Activated T-helper 1 cell treated with anti-CD3 and anti-CD28 coated beads, Interleukin-2, amount 50 U/mL, for 16 hours (primary cell): ENCODE results near the gene SORD.
"Not testable (repeated sequence)": the region's sequence is repeated elsewhere in the genome, so short reads cannot be mapped to it uniquely, and the experiment has no call there.

Experiments used
- DNase-seq, 2 donors: peaks; one replicate each; pipeline ENCODE4 v3.0.0-alpha.2; 2020; ENCODE audit warnings: low read depth in 1 of 2, low spot score in 1 of 2

Gene SORD

GRCh38 chr15:45022871-45023658, at the start of gene SORD:
Gene SORD (plus strand): TSS chr15:45023195. CDS start chr15:45023284, 89 bp downstream.
- peak; percentile 77 to 80 for DNase-seq

DNA sequence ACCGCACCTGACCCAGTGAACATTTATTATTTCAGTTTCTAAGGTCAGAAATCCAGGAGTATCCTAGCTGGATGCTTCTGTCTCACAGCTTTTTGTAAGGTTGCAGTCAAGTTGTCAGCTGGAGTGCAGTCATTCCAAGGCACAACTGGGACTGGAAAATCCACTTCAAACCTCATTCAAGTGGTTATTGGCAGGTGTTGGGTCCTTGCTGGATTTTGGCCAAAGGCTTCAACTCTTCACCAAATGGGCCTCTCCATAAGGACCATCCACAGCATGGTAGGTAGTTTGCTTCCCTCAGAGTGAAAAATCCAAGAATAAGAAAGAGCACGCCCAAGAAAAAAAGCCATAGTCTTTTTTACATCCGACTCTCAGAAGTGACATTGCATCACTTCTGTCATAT, 46.8 kb upstream of the SORD start:
- DNase-seq = not testable (repeated sequence)

- not testable (repeated sequence) for DNase-seq
These were observed 45.2 kb upstream of the SORD start for GRCh38 chr15:44977781-44978180.

GRCh38 chr15:44979617-44980339, 43.2 kb upstream of the SORD start:
- not testable (repeated sequence) for DNase-seq

DNA sequence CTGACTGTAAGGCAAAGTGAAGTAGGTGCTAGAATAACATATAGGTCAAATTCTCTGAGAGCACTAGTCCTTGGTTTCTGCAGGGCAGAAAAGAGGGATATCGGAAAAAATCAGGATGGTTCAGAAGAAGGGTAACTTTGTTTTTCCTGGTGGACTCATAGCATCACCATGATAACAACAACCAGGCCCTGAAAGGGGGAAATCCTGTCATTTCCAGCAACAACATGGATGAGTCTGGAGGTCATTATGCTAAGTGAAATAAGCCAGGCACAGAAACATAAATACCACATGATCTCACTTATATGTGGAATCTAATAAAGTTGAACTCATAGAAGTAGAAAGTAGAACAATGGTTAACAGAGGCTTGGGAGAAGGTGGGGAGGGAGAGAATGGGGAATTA, 38.9 kb upstream of the SORD start:
- DNase-seq = not testable (repeated sequence)

GRCh38 chr15:44986346-44987055, 36.5 kb upstream of the SORD start:
- DNase-seq = not testable (repeated sequence)

DNA sequence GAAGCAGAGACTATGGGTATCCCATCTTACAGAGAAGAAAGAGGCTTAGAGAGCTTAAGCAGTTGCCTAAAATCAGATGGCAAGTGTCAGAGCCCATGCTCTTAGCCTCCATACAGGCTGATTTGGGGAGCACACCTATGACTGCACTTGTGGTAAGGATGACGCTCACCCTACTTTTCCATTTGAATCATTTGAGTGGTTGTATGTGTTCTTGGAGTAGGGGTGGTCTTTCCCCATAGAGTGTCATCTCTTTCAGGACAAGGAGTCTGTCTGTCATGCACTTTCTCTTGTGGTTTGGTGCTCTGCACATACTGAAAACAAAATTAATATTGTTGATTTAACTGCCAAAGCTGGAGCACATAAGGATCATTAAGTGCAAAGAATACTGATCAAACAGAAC, 35.3 kb upstream of the SORD start:
- not testable (repeated sequence) for DNase-seq

- not testable (repeated sequence) for DNase-seq
These were observed 34.7 kb upstream of the SORD start for GRCh38 chr15:44988184-44988869.

- DNase-seq = not testable (repeated sequence)
These were observed 34.1 kb upstream of the SORD start for GRCh38 chr15:44988870-44989219.

DNA sequence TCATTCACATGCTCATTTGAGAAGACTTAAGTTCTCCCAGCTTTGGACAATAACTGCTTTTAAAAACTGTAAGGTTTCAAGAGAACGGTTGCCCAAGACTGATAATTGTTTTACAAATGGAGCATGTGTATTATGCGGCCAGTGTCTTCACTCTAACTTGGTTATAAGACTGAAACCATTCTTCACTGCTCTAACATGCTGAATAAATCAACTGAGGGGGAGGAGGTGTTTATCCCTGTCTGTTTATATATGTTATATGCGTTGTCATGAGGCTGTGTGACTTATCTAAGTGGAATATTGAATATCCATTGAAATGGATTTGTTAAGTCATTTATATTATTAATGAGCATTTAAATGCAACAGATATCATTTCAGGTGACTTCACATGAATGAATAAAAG, 25.4 kb upstream of the SORD start:
- not testable (repeated sequence) for DNase-seq

DNA sequence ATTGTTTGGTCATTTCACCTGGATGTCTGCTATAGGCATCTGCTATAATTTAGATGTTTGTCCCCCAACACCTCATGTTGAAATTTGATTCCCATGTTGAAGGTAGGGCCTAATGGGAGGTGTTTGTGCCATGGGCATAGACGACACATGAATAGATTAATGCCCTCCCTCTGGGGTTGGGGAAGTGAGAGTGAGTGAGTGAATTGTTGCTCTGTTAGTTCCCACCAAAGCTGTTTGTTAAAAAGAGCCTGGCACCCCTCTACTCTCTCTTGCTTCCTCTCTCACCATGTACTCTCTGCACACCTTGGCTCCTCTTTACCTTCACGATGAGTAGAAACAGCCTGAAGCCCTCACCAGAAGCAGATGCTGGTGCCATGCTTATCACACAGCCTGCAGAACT, 23.9 kb upstream of the SORD start:
- no peak for DNase-seq

GRCh38 chr15:45001180-45001579, 21.8 kb upstream of the SORD start:
- DNase-seq = not testable (repeated sequence)

DNA sequence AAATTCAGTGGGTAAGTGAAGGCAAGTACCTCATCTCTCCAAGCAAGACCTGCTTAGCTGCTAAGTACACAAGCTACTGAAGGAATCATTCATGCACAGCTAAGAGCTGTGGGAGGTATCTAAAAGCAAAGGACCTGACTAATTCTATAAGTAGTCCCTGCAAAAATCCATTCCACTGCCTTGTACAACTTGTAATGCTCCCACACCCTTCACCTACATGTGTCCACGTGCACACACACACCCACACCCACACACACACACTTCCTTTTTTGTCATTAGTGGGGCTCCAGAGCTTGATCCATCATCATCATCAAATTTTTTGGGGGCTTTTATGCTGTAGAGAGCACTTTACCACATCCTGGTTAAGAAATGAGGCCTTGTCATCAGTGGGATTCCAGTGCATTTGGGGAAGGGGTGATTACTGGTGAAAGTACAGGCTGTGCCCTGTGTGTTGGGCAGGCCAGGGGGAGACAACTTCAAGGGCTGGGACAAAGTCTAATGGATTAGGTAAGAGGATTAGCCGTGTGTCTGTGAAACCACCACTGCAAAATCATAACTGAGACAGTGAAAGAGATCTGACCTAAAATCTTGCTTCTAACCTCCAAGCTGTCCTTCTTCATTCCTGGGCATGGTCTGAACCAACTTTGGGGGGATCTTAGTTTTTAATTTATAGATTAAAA, 19.1 kb upstream of the SORD start:
- DNase-seq = not testable (repeated sequence)

- DNase-seq = not testable (repeated sequence)
These were observed 18.3 kb upstream of the SORD start for GRCh38 chr15:45004590-45005175.

DNA sequence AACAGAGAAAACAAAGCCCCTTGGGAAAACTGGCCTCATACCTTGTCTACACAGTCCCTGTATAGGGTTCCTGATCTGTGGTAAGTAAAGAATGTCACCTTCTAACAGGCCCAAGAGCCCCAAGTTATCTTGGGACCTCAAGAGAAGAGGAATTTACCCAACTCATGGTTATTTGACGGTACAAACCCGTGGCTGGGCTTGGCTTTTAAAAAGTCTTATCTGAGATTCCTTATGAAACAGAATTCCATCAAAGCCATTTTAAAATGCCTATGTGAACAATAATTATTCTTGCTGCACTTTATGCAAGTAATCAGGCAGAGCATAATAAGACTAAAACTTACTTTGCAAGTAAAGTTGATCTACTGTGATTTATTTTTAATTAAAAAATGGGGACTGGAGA, 13.9 kb upstream of the SORD start:
- DNase-seq = no peak

DNA sequence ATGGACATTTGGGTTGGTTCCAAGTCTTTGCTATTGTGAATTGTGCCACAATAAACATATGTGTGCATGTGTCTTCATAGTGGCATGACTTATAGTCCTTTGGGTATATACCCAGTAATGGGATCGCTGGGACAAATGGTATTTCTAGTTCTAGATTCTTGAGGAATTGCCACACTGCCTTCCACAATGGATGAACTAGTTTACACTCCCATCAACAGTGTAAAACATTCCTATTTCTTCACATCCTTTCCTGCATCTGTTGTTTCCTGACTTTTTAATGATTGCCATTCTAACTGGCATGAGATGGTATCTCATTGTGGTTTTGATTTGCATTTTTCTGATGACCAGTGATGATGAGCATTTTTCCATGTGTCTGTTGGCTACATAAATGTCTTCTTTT, 7.9 kb upstream of the SORD start:
- not testable (repeated sequence) for DNase-seq

DNA sequence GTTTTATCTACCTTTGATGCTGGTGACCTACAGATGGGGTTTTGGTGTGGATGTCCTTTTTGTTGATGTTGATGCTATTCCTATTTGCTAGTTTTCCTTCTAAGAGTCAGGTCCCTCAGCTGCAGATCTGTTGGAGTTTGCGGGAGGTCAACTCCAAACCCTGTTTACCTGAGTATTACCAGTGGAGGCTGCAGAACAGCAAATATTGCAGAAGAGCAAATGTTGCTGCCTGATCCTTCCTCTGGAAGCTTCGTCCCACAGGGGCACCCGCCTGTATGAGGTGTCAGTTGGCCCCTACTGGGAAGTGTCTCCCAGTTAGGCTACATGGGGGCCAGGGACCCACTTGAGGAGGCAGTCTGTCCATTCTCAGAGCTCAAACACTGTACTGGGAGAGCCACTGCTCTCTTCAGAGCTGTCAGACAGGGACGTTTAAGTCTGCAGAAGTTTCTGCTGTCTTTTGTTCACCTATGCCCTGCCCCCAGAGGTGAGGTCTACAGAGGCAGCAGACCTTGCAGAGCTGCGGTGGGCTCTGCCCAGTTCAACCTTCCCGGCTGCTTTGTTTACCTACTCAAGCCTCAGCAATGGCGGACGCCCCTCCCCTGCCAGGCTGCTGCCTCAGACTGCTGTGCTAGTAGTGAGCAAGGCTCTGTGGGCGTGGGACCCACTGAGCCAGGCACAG, 2.6 kb upstream of the SORD start:
- DNase-seq = not testable (repeated sequence)

- not testable (repeated sequence) for DNase-seq
These were observed 2.1 kb upstream of the SORD start for GRCh38 chr15:45020901-45021259.

DNA sequence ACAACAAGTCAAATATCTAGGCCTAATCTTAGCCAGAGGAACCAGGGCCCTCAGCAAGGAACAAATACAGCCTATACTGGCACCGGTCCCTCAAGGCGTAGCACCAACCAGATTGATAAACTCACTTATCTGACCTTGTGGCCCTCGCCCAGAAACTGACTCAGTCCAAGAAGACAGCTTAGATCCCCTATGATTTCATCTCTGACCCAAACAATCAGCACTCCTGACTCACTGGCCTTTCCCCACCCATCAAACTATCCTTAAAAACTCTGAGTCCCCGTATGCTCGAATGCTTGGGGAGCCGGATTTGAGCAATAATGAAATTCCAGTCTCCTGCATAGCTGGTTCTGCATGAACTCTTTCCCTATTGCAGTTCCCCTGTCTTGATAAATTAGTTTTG, 1.6 kb upstream of the SORD start:
- DNase-seq = no peak
